Rectal smooth muscle tissue (tissue), 1 donor: ENCODE data around the gene ME3.
A peak's percentile ranks its signal among the peaks of the same experiment; 100 is the strongest.

Source experiments
- H3K27ac ChIP-seq: one replicate; pipeline ENCODE4 v1.7.0; 2013; ENCODE audit warnings: low read depth, low read length, inconsistent platforms
- H3K27me3 ChIP-seq: one replicate; pipeline ENCODE4 v1.7.0; 2013; ENCODE audit warnings: low read length; ENCODE audit not compliant: control insufficient read depth, insufficient read depth
- H3K36me3 ChIP-seq: one replicate; pipeline ENCODE4 v1.7.0; 2013; ENCODE audit warnings: low read length; ENCODE audit not compliant: control insufficient read depth, insufficient read depth
- H3K4me1 ChIP-seq: one replicate; pipeline ENCODE4 v1.7.0; 2013; ENCODE audit warnings: low read length; ENCODE audit not compliant: control insufficient read depth, insufficient read depth
- H3K4me3 ChIP-seq: one replicate; pipeline ENCODE4 v1.7.0; 2013; ENCODE audit warnings: low read length
- H3K9ac ChIP-seq: one replicate; pipeline ENCODE4 v1.7.0; 2013; ENCODE audit warnings: low read length

Gene ME3

GRCh38 chr11:86672007-86672621 lies at the start of gene ME3:
TSS of gene ME3 (minus strand) at chr11:86672616.
- Histone ChIP-seq H3K4me1 (peaks cover 11% of the 10 kb centered on the region), H3K9ac (peak within 1 kb of the TSS; percentile 87), H3K27ac (peak within 1 kb of the TSS; percentile 98), H3K4me3 (peak within 1 kb of the TSS; percentile 90), H3K36me3 (no peaks in the 10 kb centered on the region), H3K27me3 (no peaks in the 10 kb centered on the region)

GRCh38 chr11:86722006-86722405 lies 49.6 kb upstream of the ME3 start:
- Histone ChIP-seq H3K36me3 (no peaks in the 10 kb centered on the region), H3K9ac (no peak overlapping the region), H3K27ac (no peak overlapping the region), H3K4me3 (no peak overlapping the region), H3K27me3 (no peaks in the 10 kb centered on the region), H3K4me1 (no peaks in the 10 kb centered on the region)

- Histone ChIP-seq H3K4me1 (no peaks in the 10 kb centered on the region), H3K27ac (no peak overlapping the region), H3K9ac (no peak overlapping the region), H3K27me3 (no peaks in the 10 kb centered on the region), H3K36me3 (no peaks in the 10 kb centered on the region), H3K4me3 (no peak overlapping the region)
Measured at GRCh38 chr11:86720546-86720945, 48.1 kb upstream of the ME3 start.

GRCh38 chr11:86719781-86720463 lies 47.5 kb upstream of the ME3 start:
- no peak overlapping the region for H3K4me3 ChIP-seq
- no peaks in the 10 kb centered on the region for H3K36me3 ChIP-seq
- H3K4me1 ChIP-seq: no peaks in the 10 kb centered on the region
- no peak overlapping the region for H3K9ac ChIP-seq
- no peak overlapping the region for H3K27ac ChIP-seq
- H3K27me3 ChIP-seq: no peaks in the 10 kb centered on the region

- Histone ChIP-seq H3K27ac (no peak overlapping the region), H3K9ac (no peak overlapping the region), H3K4me3 (no peak overlapping the region), H3K36me3 (no peaks in the 10 kb centered on the region), H3K27me3 (no peaks in the 10 kb centered on the region), H3K4me1 (no peaks in the 10 kb centered on the region)
Measured at GRCh38 chr11:86718999-86719398, 46.6 kb upstream of the ME3 start.

GRCh38 chr11:86718521-86718920 lies 46.1 kb upstream of the ME3 start:
- H3K36me3 ChIP-seq: no peaks in the 10 kb centered on the region
- no peak overlapping the region for H3K9ac ChIP-seq
- no peak overlapping the region for H3K4me3 ChIP-seq
- no peaks in the 10 kb centered on the region for H3K27me3 ChIP-seq
- no peak overlapping the region for H3K27ac ChIP-seq
- no peaks in the 10 kb centered on the region for H3K4me1 ChIP-seq

GRCh38 chr11:86717817-86718501 lies 45.5 kb upstream of the ME3 start:
- no peaks in the 10 kb centered on the region for H3K4me1 ChIP-seq
- H3K9ac ChIP-seq: no peak overlapping the region
- no peaks in the 10 kb centered on the region for H3K27me3 ChIP-seq
- H3K4me3 ChIP-seq: no peak overlapping the region
- no peaks in the 10 kb centered on the region for H3K36me3 ChIP-seq
- H3K27ac ChIP-seq: no peak overlapping the region

- H3K9ac ChIP-seq: no peak overlapping the region
- no peak overlapping the region for H3K27ac ChIP-seq
- H3K27me3 ChIP-seq: no peaks in the 10 kb centered on the region
- no peaks in the 10 kb centered on the region for H3K36me3 ChIP-seq
- no peaks in the 10 kb centered on the region for H3K4me1 ChIP-seq
- no peak overlapping the region for H3K4me3 ChIP-seq
Measured at GRCh38 chr11:86715611-86716010, 43.2 kb upstream of the ME3 start.

GRCh38 chr11:86713552-86713951 lies 41.1 kb upstream of the ME3 start:
- no peaks in the 10 kb centered on the region for H3K27me3 ChIP-seq
- no peak overlapping the region for H3K27ac ChIP-seq
- no peak overlapping the region for H3K9ac ChIP-seq
- no peaks in the 10 kb centered on the region for H3K36me3 ChIP-seq
- no peak overlapping the region for H3K4me3 ChIP-seq
- H3K4me1 ChIP-seq: no peaks in the 10 kb centered on the region

GRCh38 chr11:86710936-86711335 lies 38.5 kb upstream of the ME3 start:
- Histone ChIP-seq H3K36me3 (no peaks in the 10 kb centered on the region), H3K27ac (no peak overlapping the region), H3K27me3 (no peaks in the 10 kb centered on the region), H3K4me3 (no peak overlapping the region), H3K4me1 (peaks cover 8% of the 10 kb centered on the region), H3K9ac (no peak overlapping the region)

GRCh38 chr11:86708669-86709068 lies 36.3 kb upstream of the ME3 start:
- H3K36me3 ChIP-seq: no peaks in the 10 kb centered on the region
- no peaks in the 10 kb centered on the region for H3K27me3 ChIP-seq
- peaks cover 24% of the 10 kb centered on the region for H3K4me1 ChIP-seq
- H3K27ac ChIP-seq: no peak overlapping the region
- H3K9ac ChIP-seq: no peak overlapping the region
- no peak overlapping the region for H3K4me3 ChIP-seq

GRCh38 chr11:86706338-86707131 lies 34.1 kb upstream of the ME3 start:
- peak overlapping the region; percentile 71 for H3K27ac ChIP-seq
- H3K9ac ChIP-seq: no peak overlapping the region
- H3K27me3 ChIP-seq: no peaks in the 10 kb centered on the region
- no peak overlapping the region for H3K4me3 ChIP-seq
- no peaks in the 10 kb centered on the region for H3K36me3 ChIP-seq
- H3K4me1 ChIP-seq: peaks cover 33% of the 10 kb centered on the region
